Measurements from ENCODE around the gene MMD2.

The MMD2 gene

GRCh38 chr7:4861227-4861626 is 97.8 kb downstream of the MMD2 start:
- no peaks in the 10 kb centered on the region; the same call in 1 of the 2 replicates for H3K27me3 ChIP-seq (ENCODE audit: insufficient read depth, low read length)
- H3K9ac ChIP-seq (ENCODE audit: low read depth, low read length), result no peak overlapping the region
- H3K9me3 ChIP-seq (ENCODE audit: insufficient read depth, low read depth, low read length), result peaks cover 10% of the 10 kb centered on the region; the same call in 1 of the 2 replicates
- no peaks in the 10 kb centered on the region for H3K4me1 ChIP-seq (ENCODE audit: insufficient read depth, low read length)
- H3K4me3 ChIP-seq (ENCODE audit: low read length), result peak overlapping the region; percentile 46
- H3K27ac ChIP-seq (ENCODE audit: low read length), result no peak overlapping the region
- H3K36me3 ChIP-seq (ENCODE audit: insufficient read depth, low read depth, low read length), result no peaks in the 10 kb centered on the region

GRCh38 chr7:4857189-4857588 is 101.8 kb downstream of the MMD2 start:
- Histone ChIP-seq H3K36me3 (ENCODE audit: insufficient read depth, low read depth, low read length) (no peaks in the 10 kb centered on the region), H3K9me3 (ENCODE audit: insufficient read depth, low read depth, low read length) (peaks cover 10% of the 10 kb centered on the region; the same call in 1 of the 2 replicates), H3K4me1 (ENCODE audit: insufficient read depth, low read length) (no peaks in the 10 kb centered on the region), H3K9ac (ENCODE audit: low read depth, low read length) (no peak overlapping the region), H3K27me3 (ENCODE audit: insufficient read depth, low read length) (no peaks in the 10 kb centered on the region; the same call in 1 of the 2 replicates), H3K27ac (ENCODE audit: low read length) (no peak overlapping the region), H3K4me3 (ENCODE audit: low read length) (no peak overlapping the region)

GRCh38 chr7:4856336-4857057 is 102.5 kb downstream of the MMD2 start:
- Histone ChIP-seq H3K27me3 (ENCODE audit: insufficient read depth, low read length) (no peaks in the 10 kb centered on the region; the same call in 1 of the 2 replicates), H3K27ac (ENCODE audit: low read length) (no peak overlapping the region), H3K4me3 (ENCODE audit: low read length) (no peak overlapping the region), H3K9me3 (ENCODE audit: insufficient read depth, low read depth, low read length) (peaks cover 10% of the 10 kb centered on the region; the same call in 1 of the 2 replicates), H3K4me1 (ENCODE audit: insufficient read depth, low read length) (no peaks in the 10 kb centered on the region), H3K36me3 (ENCODE audit: insufficient read depth, low read depth, low read length) (no peaks in the 10 kb centered on the region), H3K9ac (ENCODE audit: low read depth, low read length) (no peak overlapping the region)
